Epithelial cell of proximal tubule (primary cell): ENCODE data around the gene ATP8A2. TPM values are rescaled to one million over a fixed set of nuclear protein-coding genes. Genes with fewer than 3 reads are reported as not detected.

Experiments used
- DNase-seq: peaks from one replicate; pipeline ENCODE4 v3.0.0-alpha.2; 2011; ENCODE audit warnings: low read depth
- H3K4me3 ChIP-seq: 2 replicates; pipeline ENCODE4 v1.5.1; 2011; ENCODE audit warnings: low read depth, mild to moderate bottlenecking, low read length
- total RNA-seq: library from RNA; depleted of rRNA; stranded (reverse); fragments of >200 nt; gene quantifications from 2 replicates; pipeline ENCODE4 v1.2.3, GENCODE V29; 2015
- TF ChIP-seq, protein P1 (sequence below): conservative IDR thresholded peaks from 2 replicates; pipeline ENCODE4 v1.5.1; 2012; ENCODE audit warnings: low read depth, mild to moderate bottlenecking, low read length

ATP8A2 gene
- total RNA-seq, 1 donor from 2014 or later: 2.2 TPM

DNA sequence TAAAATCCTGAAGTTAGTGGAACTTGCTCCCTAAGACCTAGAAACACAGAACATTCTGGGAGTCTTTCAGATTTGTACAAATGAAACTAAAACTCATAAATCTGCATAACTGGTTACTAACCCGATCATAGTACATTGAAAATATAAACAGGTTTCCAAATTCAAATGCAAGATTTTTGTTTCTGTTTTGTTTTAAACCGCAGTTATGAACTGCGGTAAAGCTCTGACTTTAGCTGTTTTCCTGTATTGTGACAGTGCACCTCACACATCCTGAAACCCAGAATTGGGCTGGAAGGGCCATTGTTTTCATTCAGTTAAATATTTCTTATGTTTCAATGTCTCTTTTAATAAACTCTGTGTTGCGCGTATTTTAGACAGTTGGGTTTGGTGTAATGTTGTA is 475.4 kb downstream of the ATP8A2 start:
- H3K4me3 ChIP-seq: no peak overlapping the region
- DNase-seq: no peak
- TF ChIP-seq, protein P1, sequence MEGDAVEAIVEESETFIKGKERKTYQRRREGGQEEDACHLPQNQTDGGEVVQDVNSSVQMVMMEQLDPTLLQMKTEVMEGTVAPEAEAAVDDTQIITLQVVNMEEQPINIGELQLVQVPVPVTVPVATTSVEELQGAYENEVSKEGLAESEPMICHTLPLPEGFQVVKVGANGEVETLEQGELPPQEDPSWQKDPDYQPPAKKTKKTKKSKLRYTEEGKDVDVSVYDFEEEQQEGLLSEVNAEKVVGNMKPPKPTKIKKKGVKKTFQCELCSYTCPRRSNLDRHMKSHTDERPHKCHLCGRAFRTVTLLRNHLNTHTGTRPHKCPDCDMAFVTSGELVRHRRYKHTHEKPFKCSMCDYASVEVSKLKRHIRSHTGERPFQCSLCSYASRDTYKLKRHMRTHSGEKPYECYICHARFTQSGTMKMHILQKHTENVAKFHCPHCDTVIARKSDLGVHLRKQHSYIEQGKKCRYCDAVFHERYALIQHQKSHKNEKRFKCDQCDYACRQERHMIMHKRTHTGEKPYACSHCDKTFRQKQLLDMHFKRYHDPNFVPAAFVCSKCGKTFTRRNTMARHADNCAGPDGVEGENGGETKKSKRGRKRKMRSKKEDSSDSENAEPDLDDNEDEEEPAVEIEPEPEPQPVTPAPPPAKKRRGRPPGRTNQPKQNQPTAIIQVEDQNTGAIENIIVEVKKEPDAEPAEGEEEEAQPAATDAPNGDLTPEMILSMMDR: no peak

DNA sequence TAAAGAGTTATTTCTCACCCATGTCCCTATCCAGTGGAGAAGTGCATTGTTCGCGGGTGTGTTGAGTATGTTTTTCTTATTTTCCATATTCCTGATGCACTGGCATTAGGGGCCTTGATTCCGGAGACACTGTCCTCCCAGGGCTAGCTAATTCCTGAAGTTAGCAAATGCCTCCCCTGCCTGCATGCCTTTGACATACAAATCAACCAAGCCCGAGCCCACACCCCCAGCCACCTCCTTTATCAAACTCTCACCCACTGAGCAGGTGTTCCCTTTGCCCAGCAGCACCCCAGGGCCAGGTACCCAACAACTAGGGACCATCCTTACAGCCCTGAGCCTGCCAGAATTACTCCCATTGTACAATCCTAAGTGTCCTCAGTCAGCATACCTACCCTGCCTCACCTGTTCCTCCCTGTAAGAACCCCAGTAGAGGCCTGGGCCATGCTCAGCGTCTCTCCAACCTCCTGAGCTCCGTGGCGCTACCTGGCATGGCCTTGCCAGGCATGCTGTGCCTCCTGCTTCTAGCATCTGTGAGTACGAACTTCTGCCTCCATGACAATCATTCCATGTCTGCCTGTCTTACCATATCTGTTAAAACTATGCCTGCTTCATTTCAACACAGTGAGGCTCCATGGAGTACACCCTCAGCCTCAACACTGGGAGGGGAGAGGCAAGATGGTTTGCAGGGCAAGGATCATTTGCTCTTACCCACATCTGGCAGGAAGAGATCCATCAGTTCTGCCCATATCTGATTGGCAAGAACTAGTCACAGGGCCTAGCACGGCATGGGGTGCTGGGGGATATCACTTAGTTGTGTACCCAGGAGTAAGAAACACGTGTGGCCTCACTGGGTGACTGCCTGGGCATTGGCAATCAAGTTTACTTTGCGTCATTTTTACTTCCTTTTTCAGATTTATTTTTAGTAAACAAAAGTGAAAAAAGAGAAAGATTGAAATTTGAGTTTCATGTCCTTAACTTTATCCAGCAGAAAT is 476.2 kb downstream of the ATP8A2 start:
- TF ChIP-seq, protein P1: no peak
- no peak for DNase-seq
- H3K4me3 ChIP-seq: no peak overlapping the region

DNA sequence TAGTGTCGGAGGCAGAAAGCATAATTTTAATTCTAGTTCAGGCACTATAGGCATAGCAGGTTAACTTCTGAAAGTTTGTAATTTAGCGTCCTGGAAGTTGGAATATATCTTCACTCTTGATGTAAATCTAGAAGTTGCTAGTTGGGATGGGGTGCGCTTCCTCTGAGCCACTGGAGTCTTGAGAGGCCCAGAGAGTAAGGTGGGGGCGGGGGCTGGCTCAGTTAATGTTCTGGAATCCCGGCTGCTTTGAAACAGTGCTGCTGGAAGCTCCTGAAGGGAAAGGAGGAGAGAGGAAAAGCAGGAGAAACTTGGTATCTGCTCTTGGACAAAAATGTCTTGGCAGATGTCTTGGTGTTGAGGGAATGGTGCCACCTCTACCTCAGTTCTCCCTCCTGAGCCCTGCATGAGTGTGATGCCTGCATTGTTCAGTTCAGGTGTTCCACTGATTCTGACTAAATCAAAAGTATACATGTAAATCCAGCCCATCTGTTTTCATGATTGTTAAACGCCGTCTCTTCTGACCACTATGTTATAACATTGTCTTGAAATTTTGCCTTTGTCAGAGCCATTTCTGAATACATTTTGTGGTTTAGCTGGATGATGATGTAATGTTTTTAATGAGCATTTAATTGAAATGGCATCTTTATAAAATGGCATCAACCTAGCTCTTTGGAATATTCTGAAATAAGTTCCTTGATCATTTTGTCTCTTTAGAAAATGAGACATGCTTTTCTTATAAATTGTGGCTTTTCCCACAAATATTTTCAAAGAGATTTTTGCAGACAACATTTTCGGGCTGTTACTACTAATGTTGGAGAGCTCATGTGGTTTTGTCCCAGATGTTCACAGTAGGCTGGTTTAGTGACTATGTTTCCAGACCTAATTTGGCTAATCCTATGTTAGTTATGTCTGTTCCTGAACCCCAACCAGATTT is 477.3 kb downstream of the ATP8A2 start:
- no peak overlapping the region for H3K4me3 ChIP-seq
- TF ChIP-seq, protein P1: no peak
- no peak for DNase-seq

DNA sequence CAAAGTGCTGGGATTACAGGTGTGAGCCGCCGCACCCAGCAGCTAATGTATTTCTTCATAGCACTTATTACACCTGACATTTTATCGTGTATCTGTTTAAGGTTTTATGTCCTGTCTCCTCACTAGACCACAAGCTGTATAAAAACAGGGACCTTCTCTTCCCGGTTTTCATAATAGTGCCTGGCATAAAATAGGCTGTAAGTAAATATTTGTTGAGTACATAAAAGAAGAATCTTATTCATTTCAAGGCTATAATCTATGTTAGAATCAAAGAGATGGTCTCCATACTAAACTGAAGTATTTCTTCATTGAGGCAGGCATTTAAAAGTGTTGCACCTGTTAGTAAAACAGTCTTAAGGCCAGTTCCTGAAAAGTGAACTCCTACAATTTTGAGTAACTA is 486.1 kb downstream of the ATP8A2 start:
- TF ChIP-seq, protein P1: no peak
- no peak overlapping the region for H3K4me3 ChIP-seq
- no peak for DNase-seq

DNA sequence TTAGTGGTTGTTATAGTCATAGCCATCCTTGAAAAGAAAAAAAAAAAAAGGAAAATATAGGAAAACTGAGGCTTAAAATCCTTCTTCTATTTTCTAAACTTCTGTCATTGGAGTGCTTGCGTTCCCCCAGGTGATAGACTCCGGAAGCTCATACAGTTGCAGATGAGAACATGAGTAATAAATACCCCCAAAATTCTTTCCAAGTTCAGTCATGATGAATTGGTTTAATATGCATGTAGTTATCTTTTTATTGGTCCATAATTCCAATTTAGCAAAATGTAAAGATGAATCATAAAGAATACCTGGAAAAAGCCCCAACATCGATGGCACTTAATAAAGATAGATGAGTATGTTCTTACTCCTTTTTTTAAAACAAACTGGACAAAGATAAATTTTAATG is 487.8 kb downstream of the ATP8A2 start:
- no peak for DNase-seq
- TF ChIP-seq, protein P1: no peak
- H3K4me3 ChIP-seq: no peak overlapping the region

DNA sequence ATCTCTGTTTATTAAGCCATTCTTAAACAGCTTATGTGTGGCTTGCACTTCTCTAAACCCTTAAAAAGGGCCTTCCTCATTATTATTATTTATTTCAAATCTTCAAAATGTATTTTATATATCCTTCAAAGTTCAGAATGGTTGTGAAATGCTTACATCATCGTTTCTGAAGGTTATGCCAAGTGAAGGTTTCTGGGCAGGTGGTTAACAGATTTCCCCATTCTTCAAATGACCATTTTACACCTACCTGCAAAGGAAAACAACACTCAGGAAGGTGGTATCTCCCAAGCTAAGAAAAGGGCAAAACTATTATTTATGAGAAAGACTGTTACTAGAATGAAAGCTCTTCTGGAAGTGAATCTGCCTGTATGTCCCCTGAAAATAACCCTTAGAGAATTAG is 488.5 kb downstream of the ATP8A2 start:
- H3K4me3 ChIP-seq: no peak overlapping the region
- no peak for DNase-seq
- TF ChIP-seq, protein P1: no peak
